Measurements from ENCODE around the gene RSPH9.
A peak's percentile ranks its signal among the peaks of the same experiment; 100 is the strongest.

Gene RSPH9

DNA sequence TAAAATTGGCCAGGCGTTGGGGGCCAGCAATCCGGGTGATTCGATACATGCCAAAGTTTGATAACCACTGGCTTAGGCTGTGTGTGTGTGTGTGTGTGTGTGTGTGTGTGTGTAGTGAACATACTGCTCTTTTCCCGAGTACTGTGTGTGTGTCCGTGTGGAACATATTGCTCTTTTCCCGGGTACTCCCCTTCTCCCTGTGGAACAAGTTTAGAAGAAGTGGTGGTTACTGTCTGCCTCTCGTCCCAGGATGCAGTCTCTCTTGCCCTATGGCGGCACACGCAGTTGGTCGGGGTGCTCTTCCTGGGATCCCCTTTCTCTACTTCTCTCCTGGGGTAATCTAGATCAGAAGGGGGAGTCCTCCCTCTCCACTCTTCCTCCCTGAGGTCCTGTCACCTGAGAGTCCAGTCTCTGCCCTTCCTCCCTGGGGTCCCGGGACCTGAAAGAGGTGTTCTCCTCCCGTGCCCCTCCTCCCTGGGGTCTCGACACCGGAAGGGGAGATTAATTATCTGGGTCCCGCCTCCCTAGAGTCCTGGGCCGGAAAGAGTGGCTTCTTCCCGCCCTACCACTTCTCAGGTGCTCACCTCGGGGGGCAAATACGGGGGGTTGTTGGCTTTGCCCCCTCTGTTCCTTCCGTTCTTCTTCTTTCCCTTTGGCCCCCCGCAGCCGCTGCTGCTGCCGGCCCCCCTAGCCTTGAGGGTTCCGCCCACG is 16.3 kb upstream of the RSPH9 start:
- Histone ChIP-seq H2AFZ (ENCODE audit: low read length) (peak overlapping the region; percentile 63), H3K4me2 (ENCODE audit: low read depth, low read length) (peak overlapping the region; percentile 75), H3K27me3 (replicated peaks; ENCODE audit: insufficient read depth, low read length) (no peaks in the 10 kb centered on the region), H3K9me3 (replicated peaks; ENCODE audit: insufficient read depth, low read length) (no peaks in the 10 kb centered on the region), H3K27ac (ENCODE audit: low read length) (peak overlapping the region; percentile 37; the same call in 1 of the 2 replicates), H3K36me3 (replicated peaks; ENCODE audit: insufficient read depth, low read length) (0 out of 2 replicates have a peak, but pooled peaks cover 2% of the 10 kb centered on the region), H3K4me1 (ENCODE audit: low read length) (peaks cover 17% of the 10 kb centered on the region), H3F3A (ENCODE audit: insufficient read depth, low read length) (peaks cover 7% of the 10 kb centered on the region; the same call in 1 of the 2 replicates), H3K9me2 (replicated peaks; ENCODE audit: insufficient read depth, low read length) (no peaks in the 10 kb centered on the region), H3K9ac (ENCODE audit: low read length) (peak overlapping the region; percentile 80), H4K20me1 (ENCODE audit: insufficient read depth, low read length) (no peaks in the 10 kb centered on the region), H3K4me3 (ENCODE audit: low read length) (peak overlapping the region; percentile 86), H3K79me2 (ENCODE audit: low read length) (peaks cover 25% of the 10 kb centered on the region)
- TF ChIP-seq CTCF (IDR thresholded peaks at IDR 0.05; ENCODE audit: low read length) (no peak), EZH2 (optimal IDR thresholded peaks at IDR 0.05; ENCODE audit: low read depth, low read length) (no peak), EZH2phosphoT487 (IDR thresholded peaks at IDR 0.05; ENCODE audit: low read length) (no peak)
- peak; percentile 51 for DNase-seq

DNA sequence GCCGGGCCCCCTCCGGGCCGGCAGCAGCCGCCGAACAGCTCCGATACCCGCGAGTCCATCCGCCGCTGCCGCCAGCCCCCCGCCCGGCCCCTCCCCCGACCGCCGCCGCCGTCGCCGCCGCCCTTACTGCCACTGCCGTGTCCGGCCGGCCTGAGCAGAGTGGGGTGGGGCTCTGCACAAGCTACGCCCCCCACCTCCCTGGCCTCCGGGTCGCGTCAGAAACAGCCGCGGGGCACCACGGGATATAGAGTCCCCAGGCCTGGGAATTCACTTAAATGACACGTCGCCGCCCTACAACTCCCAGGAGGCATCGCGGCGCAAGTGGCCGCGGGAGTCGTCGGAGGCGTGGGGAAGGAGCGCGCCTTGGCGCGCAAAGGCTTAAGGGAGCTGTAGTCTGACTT is 15.7 kb upstream of the RSPH9 start, which contains the start of gene GTPBP2:
Gene GTPBP2 (minus strand): TSS at position 161 of the 401 bp plus-strand sequence. CDS start 102 bp downstream, at position 59.
- Histone ChIP-seq H3K79me2 (ENCODE audit: low read length) (peaks cover 25% of the 10 kb centered on the region), H3K9ac (ENCODE audit: low read length) (peak within 1 kb of the TSS; percentile 86), H3K9me3 (replicated peaks; ENCODE audit: insufficient read depth, low read length) (no peaks in the 10 kb centered on the region), H3K27me3 (replicated peaks; ENCODE audit: insufficient read depth, low read length) (no peaks in the 10 kb centered on the region), H3K4me1 (ENCODE audit: low read length) (peaks cover 17% of the 10 kb centered on the region), H3K4me3 (ENCODE audit: low read length) (peak within 1 kb of the TSS; percentile 86), H2AFZ (ENCODE audit: low read length) (peak within 1 kb of the TSS; percentile 93), H3K36me3 (replicated peaks; ENCODE audit: insufficient read depth, low read length) (0 out of 2 replicates have a peak, but pooled peaks cover 2% of the 10 kb centered on the region), H3K4me2 (ENCODE audit: low read depth, low read length) (peak within 1 kb of the TSS; percentile 98), H3F3A (ENCODE audit: insufficient read depth, low read length) (peaks cover 7% of the 10 kb centered on the region; the same call in 1 of the 2 replicates), H4K20me1 (ENCODE audit: insufficient read depth, low read length) (no peaks in the 10 kb centered on the region), H3K9me2 (replicated peaks; ENCODE audit: insufficient read depth, low read length) (no peaks in the 10 kb centered on the region), H3K27ac (ENCODE audit: low read length) (peak within 1 kb of the TSS; percentile 78)
- TF ChIP-seq EZH2 (optimal IDR thresholded peaks at IDR 0.05; ENCODE audit: low read depth, low read length) (no peak), EZH2phosphoT487 (IDR thresholded peaks at IDR 0.05; ENCODE audit: low read length) (no peak), CTCF (IDR thresholded peaks at IDR 0.05; ENCODE audit: low read length) (no peak)
- DNase-seq: peak; percentile 98

DNA sequence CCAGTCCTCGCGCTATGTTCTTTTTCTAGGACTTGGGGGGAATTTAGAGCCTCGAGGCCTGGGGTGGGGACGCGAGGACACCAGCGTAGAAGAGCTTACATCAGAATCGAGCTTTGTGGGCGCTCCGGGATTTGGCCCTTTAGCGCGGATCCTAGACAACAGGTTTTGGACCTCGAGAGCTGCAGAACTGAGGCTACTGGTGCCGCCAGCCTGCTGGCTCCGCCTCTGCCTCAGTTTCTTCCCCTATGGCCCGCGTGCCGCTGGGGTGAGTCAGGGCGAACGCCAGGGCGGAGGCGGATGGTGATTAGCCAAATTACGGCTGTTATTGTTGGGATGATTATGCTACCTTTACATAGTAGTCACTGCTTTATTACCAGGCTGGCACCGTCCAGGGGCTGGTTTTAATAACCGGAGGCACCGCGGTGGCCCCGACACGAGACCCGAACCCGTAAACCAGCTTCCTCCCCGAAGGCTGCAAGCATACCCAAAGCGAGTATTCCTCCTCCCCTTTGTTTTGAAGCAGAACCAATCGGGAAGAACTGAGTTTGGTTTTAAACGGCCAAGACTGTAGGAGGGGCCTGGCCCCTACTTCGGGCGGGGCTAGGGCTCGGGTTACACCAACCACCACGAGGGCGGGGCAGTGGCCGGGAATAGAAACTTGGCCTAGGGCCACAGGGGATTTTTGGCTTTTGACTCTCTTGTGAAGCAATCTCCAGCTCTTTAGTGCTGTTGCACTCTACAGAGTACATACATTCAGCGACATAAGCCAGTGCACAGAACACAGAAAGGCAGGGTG is 15.1 kb upstream of the RSPH9 start:
- Histone ChIP-seq H3K9me2 (replicated peaks; ENCODE audit: insufficient read depth, low read length) (no peaks in the 10 kb centered on the region), H3K27me3 (replicated peaks; ENCODE audit: insufficient read depth, low read length) (no peaks in the 10 kb centered on the region), H3K27ac (ENCODE audit: low read length) (peak overlapping the region; percentile 78), H3F3A (ENCODE audit: insufficient read depth, low read length) (peaks cover 7% of the 10 kb centered on the region; the same call in 1 of the 2 replicates), H3K9ac (ENCODE audit: low read length) (peak overlapping the region; percentile 86), H3K79me2 (ENCODE audit: low read length) (peaks cover 25% of the 10 kb centered on the region), H3K36me3 (replicated peaks; ENCODE audit: insufficient read depth, low read length) (0 out of 2 replicates have a peak, but pooled peaks cover 2% of the 10 kb centered on the region), H3K4me1 (ENCODE audit: low read length) (peaks cover 17% of the 10 kb centered on the region), H4K20me1 (ENCODE audit: insufficient read depth, low read length) (no peaks in the 10 kb centered on the region), H3K4me3 (ENCODE audit: low read length) (peak overlapping the region; percentile 85), H2AFZ (ENCODE audit: low read length) (peak overlapping the region; percentile 93), H3K9me3 (replicated peaks; ENCODE audit: insufficient read depth, low read length) (no peaks in the 10 kb centered on the region), H3K4me2 (ENCODE audit: low read depth, low read length) (peak overlapping the region; percentile 98)
- TF ChIP-seq CTCF (IDR thresholded peaks at IDR 0.05; ENCODE audit: low read length): no peak
- TF ChIP-seq EZH2phosphoT487 (IDR thresholded peaks at IDR 0.05; ENCODE audit: low read length): no peak
- peak; percentile 98 for DNase-seq

All from MM.1S (cell line).